Cardiac fibroblast (primary cell): ENCODE results near the gene KATNBL1.

ENCODE experiments used
- DNase-seq, 2 donors: peaks; one replicate each; pipeline versions ENCODE4 v3.0.0 to v3.0.0-alpha.2; 2010; ENCODE audit warnings: low read depth in 2 of 2
- H3K4me3 ChIP-seq, 2 donors: replicated peaks in 1 of 2; 1 replicate in 1 of 2; 2 replicates in 1 of 2; pipeline ENCODE4 v1.5.1; 2011; ENCODE audit warnings: low read depth in 2 of 2, low read length in 2 of 2, mild to moderate bottlenecking in 2 of 2, moderate library complexity in 1 of 2
- TF ChIP-seq, protein P1 (sequence below): IDR thresholded peaks from one replicate; pipeline ENCODE4 v1.5.1; 2011; ENCODE audit warnings: low read depth, mild to moderate bottlenecking, low read length, inconsistent platforms

Gene KATNBL1

DNA sequence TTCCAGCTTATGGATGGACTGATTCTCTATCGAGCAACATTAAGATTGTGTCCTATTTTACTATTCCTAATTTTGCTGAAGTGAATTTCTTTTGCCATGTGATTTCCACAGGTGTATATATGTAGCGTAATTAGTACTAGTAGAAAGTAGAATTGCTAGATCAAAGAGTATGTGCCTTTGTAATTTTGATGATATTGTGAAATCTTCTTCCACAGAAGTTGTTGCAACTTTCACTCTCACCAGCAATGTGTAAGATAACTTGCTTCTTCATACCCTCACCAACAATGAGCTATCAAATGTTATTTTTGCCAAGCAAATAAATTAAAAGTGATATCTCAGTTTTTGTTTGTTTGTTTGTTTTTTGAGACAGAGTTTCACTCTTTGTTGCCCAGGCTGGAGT is 102.6 kb downstream of the KATNBL1 start:
- H3K4me3 ChIP-seq: no peak overlapping the region
- no peak for DNase-seq
- TF ChIP-seq, protein P1, sequence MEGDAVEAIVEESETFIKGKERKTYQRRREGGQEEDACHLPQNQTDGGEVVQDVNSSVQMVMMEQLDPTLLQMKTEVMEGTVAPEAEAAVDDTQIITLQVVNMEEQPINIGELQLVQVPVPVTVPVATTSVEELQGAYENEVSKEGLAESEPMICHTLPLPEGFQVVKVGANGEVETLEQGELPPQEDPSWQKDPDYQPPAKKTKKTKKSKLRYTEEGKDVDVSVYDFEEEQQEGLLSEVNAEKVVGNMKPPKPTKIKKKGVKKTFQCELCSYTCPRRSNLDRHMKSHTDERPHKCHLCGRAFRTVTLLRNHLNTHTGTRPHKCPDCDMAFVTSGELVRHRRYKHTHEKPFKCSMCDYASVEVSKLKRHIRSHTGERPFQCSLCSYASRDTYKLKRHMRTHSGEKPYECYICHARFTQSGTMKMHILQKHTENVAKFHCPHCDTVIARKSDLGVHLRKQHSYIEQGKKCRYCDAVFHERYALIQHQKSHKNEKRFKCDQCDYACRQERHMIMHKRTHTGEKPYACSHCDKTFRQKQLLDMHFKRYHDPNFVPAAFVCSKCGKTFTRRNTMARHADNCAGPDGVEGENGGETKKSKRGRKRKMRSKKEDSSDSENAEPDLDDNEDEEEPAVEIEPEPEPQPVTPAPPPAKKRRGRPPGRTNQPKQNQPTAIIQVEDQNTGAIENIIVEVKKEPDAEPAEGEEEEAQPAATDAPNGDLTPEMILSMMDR: no peak

DNA sequence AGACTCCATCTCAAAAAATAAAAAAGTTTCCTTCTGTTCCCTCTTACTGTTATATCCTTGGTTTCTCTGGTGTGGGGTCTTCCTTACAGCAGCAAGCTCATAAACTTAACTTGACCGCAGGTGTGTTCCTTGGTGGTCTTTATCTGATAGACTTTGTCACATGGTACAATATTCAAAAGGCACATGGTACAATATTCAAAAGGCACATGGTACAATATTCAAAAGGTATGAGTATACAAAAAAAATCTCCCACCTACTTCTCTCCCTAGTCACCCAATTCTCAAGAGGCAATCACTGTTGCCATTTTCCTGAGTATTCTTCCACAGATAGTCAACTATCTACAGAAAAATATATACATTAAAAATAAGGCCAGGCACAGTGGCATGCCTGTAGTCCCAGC is 103.5 kb downstream of the KATNBL1 start:
- TF ChIP-seq, protein P1: no peak
- H3K4me3 ChIP-seq: no peak overlapping the region

DNA sequence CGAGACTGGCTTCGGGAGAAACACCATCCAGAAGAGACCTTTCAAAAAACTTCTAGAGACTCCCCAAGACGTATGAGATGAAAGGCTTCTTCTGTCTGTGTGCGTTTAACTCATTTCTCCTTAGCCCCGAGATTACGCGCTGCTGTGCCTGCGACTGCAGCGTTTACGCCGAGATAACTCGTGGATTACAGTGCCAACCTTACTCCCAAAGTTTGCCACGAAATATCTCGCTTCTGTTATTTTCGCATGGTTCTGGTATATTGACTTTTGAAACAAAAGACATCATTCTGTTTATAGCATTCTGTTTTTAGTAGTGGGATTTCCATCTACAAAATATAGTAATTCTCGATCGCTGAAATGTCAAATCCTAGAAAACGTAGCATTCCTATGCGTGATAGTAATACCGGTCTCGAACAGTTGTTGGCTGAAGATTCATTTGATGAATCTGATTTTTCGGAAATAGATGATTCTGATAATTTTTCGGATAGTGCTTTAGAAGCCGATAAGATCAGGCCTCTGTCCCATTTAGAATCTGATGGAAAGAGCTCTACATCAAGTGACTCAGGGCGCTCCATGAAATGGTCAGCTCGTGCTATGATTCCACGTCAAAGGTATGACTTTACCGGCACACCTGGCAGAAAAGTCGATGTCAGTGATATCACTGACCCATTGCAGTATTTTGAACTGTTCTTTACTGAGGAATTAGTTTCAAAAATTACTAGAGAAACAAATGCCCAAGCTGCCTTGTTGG is 107.5 kb downstream of the KATNBL1 start:
- H3K4me3 ChIP-seq: peak overlapping the region; percentile 98 to 100
- DNase-seq: no peak
- TF ChIP-seq, protein P1: no peak

More for the DNA sequence above, 103.5 kb downstream of the KATNBL1 start:
- no peak for DNase-seq

DNA sequence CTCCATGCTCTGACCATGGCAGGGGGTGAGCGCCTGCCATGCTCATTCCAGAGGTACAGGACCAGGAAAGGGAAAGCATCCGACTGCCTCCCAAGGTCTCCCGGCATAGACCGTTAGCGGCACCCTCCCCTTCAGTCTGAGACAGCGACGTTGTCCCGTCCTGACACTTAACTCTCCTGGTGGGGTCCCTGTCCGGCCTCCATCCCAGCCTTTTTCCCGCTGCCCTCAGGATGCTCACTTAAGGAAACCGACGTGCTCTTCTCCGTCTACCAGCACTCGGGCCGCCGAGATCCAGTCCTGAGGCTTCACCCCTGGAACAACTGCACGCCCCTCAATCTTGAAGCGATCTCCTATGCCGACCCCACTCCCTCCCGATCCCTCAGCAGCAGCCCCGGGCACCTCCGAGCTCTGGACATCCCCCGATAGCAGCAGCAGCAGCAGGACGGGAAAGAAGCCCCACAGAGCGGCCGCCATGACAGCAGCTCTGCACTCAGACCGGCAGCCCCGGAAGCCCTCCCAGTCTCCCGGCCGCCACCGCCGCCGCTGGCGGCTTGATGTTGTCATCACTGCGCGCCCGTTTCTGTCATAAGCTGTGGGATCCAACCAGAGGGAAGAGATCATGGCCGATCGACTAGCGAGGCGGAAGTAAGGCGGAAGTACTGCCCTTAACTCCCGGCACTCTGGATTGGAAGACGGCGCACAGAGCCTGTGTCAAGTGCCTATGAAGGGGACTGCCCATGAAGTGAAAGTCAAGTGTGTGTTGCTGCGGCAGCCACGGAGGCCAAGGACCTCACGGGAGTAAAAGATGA is 108.3 kb downstream of the KATNBL1 start, which contains the start of the genes EMC7 and PGBD4:
Gene EMC7, minus strand, starts transcription at position 497 of the 809 bp plus-strand sequence. Its CDS starts 23 bp downstream, at position 474.
Gene PGBD4, plus strand, starts transcription at position 718 of the 809 bp plus-strand sequence. CDS start 449 bp downstream, outside the sequence.
- H3K4me3 ChIP-seq: peak within 1 kb of the TSS; percentile 98 to 100
- DNase-seq: peak; percentile 100
- TF ChIP-seq, protein P1: no peak

DNA sequence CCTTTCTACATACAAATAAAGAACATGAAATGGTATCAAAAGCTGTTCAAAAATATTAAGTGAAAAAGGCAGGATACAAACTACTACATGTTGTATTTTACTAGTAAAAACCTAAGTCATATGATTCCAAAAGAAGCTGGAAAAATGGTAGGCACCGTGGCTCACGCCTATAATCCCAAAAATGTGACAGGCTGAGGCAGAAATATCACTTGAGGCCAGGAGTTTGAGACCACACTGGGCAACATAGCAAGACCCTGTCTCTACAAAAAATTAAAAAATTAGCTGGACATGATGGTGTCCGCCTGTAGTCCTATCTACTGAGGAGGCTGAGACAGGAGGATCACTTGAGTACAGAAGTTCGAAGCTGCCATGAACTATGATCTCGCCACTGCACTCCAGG is 110.0 kb downstream of the KATNBL1 start:
- TF ChIP-seq, protein P1: no peak
- H3K4me3 ChIP-seq: no peak overlapping the region
- no peak for DNase-seq
